NK-92 treated with Interleukin-12 subunit alpha and Interleukin-12 subunit beta, amount 100 ng/mL, for 24 hours (cell line): Measurements from ENCODE around the gene TMEM209.
"Not testable (repeated sequence)": the region's sequence is repeated elsewhere in the genome, so short reads cannot be mapped to it uniquely, and the experiment has no call there.

ENCODE experiments used
- DNase-seq: peaks from one replicate; lab custom pipeline; 2025; lab: John Stamatoyannopoulos, UW

Gene TMEM209

DNA sequence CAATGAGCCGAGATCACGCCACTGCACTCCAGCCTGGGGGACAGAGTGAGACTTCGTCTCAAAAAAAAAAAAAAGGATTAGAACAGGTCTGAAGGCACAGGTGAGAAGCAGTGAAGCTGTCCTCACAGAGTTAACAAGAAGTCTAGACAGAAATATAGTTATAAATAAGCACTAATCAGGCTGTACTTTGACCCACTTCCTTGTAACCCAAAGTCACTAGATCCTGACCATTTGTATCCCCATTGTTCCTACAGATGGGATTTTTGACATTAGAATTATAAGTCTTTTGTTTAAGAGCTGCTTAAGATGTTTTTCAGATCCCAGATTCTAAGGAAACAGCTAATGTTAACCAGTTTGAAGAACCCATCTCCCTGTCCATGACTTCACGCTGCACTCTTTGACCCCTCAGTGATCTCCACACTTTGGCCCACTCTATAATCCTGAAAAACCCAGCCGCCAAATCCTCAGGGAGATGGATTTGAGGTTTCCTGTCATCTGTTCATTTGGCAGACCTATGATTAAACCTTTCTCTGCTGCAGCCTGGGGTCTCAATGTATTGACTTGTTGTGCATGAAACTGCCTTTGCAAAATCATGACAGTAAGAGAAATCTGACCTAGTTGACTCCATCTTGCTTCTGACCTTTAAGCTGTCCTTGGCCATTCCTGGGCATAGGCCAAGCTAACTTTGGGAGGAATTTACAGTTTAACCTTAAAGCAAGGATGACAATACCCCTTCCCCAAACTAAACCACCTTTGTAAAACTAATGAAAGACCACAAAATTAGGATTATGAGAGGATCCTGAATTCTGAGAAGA, 13.8 kb upstream of the TMEM209 start:
- DNase-seq: no peak

DNA sequence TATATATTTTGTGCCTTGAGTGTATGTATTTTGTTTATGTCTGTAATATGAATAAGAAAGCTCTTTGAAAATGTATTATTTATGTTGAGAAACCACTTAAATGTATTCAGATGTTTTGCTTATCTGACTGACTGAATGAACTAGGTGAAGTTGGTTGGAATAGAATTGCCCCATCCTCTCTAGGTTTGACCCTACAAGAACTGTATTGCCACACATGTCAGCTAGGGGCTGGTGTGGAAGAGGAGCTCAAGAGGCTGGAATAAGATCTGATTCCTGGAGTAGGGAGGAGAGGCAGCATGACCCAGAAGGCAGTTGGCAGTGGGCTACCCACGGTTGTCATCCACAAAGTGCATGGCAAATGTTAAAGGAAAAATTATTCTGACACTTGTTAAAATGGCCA, 11.5 kb upstream of the TMEM209 start:
- DNase-seq: no peak

DNA sequence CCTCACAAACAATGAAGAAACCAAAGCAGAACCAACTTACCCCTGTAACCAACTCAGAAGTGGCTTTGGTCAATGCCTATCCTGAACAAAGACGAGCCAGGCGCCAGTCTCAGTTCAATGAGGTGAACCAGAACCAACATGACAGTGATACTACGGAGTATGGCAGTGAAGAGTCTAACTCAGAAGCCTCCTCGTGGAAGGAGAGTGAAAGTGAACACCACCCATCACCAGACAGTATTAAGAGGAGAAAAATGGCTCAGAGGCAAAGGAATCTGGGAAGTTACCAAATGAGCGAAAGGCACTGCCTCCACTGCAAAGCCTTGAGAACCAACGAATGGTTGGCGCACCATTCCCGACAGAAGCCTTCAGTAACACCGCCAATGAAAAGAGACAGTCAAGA, 10.8 kb upstream of the TMEM209 start:
- DNase-seq: no peak

DNA sequence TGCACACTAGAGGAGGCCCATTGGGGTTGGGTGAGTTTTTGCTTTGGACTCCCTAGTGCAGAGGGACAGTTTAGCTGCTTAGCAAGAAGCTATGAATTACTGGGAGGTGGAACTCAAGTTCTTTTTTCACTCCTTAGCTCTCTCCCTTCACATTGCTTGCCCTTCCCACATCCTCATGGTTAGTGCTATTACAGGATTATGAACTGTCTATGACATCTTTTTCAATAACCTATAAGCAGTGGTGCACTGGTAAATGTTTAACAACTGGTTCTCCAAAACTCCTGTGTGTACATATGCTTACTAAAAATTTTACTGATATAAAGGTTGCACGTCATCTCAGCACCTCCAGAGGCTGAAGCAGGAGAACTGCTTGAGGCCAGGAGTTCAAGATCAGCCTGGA, 8.6 kb upstream of the TMEM209 start:
- no peak for DNase-seq

DNA sequence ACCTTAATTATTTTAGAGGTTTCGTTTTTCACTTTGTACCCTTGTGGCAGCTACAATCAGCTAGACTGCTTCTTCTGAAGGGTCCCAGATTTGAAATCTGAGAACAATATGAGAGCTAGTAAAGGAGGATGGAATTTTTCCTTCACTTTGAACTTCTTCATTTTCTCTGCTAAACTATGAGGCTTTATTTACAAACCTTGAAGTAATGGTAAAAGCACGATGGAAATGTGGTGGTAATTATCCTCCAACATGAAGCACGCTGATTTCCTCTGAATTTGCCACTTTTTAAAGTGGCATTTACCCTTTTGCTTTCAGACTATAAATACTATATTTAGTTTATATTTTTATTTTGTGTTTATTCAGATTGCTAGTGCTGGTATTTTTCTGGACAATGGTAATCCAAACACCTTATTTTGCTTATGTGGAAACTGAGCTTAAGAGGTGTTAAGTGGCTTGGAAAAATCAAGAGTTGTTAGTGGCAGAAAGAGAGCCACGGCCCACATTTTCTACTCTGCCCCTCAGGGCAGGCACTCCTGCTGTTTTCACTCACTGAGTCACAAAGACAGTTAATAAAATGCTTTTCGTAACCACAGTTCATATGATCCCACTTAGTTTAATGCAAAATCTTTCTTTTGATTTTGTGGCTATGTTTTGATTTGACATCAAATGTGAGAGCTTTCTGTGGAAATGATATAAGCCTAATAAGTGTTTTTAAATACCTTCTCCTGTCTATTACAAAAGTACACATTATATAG, 5.2 kb upstream of the TMEM209 start:
- DNase-seq: no peak

DNA sequence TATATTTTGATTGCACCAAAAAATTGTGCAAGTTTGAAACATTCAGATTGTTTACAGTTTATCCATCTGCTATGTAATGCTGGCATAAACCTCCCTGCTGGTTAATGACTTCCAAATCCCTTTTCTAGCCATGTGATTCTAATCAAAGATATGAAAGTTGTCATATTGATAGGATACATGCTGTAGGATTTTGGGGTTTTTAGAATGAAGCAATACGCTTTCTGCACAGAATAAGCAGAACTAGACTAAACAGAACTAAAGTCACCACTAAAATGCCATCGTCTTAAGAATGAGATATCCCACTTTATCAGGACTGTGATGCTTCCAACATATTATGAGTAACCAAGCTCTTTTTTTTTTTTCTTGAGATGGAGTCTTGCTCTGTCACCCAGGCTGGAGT, 3.3 kb upstream of the TMEM209 start:
- DNase-seq: no peak

DNA sequence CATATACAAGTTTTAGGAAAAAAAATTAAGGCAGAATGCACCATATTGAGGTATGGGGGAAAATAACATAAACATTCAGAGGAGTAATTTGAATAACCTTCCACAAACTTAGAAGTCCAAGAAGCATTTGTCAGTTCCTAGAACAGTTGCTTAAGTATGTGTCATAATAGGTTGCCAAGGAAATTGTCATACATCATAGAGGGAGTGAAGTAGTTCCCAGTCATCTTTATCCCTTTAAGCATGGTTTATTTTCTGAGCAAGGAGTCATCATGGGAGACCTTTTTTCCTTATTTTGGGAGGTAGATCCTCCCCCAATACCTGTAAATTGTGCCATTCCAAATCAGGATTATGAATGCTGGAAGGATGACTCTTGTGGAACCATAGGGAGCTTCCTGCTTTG, 2.4 kb upstream of the TMEM209 start, which contains the start of gene SSMEM1:
TSS of gene SSMEM1 (plus strand) at position 219 of the 400 bp plus-strand sequence. CDS start at position 270, 51 bp downstream.
- no peak for DNase-seq

DNA sequence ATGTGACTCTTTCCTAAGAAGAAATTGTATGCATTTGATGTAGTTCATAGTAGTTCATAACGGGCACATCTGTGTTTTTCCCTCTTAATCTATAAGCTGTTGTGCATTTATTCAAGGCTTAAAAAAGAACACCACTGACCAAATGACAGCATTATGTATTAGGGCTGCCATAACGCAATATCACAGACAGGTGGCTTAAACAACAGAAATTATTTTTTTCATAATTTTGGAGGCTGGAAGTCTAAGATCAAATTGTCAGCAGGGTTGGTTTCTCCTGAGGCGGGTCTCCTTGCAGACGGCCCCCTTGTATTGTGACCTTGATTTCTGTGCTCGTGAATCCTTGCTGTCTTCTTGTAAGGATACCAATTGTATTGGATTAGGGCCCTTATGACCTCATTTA, 1.8 kb upstream of the TMEM209 start:
- DNase-seq: no peak

DNA sequence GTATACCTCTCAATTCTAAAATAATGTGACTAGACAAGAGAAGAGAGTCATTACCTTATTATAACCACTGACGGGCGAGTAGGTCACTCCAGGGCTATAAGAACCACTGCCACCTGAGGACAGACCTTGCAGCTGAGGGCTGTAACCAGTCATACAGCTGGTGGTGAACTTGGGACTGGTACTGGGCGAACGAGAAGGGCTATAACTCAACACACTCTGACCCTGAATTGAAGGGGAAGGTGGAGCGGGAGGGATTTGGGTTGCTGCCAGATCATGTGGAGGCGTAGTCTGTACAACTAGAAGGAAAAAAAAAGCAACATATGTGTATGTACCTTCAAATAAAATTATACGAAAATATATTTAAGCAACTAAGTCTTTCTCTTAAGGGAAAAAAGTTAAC, 3.4 kb downstream of the TMEM209 start:
- DNase-seq: no peak

DNA sequence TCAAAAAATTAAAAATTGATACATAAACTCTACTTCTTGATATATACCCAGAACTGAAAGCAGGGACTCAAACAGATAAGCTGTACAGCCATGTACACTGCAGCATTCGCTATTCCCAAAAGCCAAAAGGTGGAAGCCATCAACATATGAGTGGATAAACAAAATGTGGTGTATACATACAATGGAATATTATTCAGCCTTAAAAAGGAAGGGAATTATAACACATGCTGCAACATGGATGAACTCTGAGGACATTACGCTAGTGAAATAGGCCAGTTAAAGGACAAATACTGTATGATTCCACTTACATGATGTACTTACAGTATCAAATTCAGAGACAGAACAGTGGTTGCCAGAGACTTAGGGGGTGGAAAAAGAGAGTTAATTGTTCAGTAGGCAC, 8.1 kb downstream of the TMEM209 start:
- DNase-seq: no peak

DNA sequence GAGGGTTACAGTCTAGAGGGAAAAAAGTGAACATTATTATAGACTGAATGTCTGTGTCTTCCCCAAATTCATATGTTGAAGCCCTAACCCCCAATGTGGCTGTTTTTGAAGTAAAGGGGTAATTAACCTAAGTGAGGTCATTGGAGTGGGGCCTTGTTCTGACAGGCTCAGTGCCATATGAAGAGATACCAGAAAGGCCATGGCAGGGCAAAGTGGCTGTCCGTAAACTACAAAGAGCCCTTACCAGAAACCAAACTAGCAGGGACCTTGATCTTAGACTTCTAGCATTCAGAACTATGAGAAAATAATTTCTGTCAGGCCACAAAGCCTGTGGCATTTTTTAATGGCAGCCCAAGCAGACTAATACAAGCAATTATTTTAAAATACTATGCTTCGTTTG, 8.7 kb downstream of the TMEM209 start:
- no peak for DNase-seq

DNA sequence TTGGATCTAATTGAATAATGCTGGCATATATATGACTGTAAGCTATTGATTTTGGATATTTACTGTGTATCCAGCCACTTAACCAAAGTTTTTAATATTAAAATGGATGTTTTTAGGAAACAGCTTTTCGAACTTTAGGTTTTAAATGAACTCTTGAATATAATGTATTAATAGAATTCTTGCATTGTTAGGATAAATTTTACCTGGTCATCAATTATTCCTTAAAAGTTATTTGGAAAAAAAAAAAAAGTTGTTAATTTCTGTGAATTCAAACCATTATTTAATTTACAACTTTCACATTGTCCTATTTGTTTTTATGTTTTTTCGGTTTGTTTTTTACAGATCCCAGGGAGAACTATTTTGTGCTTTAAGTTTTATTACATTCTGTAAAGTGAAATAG, 9.8 kb downstream of the TMEM209 start:
- no peak for DNase-seq

DNA sequence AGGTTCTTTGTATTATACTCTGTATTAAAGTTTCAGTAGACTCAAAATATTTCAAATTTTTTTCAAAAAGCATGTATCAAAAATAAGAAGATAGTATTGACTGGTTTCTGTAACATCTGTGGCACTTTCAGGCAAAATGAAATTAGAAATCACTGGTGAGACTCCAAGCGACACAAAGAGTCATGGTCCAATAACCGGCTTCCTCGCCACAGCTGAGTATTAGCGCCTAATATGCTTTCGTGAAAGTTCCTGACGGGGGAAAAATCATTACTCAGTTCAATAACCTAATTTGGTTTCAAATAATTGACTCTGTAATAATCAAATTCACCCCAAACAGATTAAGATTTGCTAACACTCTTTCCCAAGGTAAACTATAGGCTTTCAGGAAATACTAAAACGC, 13.4 kb downstream of the TMEM209 start:
- no peak for DNase-seq

DNA sequence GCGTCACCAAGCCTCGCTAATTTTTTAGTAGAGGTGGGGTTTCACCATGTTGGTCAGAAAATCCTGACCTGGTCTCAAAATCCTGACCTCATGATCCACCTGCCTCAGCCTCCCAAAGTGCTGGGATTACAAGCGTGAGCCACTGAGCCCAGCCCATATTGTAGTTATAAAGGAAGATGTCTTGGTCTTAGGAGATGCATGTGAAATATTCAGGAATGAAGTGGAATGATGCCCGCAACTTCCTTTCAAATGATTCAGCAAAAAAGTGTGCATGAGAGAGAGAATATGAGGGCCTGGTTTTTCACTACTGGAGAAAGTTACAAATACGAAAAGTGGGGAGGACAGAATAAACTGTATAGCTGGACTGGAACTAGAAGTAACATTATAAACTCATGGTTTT, 15.9 kb downstream of the TMEM209 start:
- no peak for DNase-seq

DNA sequence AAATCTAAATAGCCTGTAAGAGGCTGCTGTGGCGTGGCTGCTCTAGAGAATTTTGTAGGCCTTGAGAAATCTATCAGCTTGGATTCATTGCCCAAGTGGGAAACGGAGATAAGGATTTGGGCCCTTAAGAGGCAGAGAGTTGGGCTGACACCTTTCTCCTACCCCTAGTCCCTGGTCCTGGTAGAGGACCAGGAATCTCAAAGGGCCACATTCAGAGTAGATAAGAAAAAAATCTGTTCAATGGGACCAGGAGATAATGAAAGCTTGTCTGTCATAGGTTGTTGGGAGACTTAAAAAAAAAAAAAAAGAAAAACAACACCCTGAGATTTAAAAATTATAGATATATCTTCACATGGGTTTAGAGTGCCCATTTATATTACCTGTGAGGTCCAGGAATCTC, 17.8 kb downstream of the TMEM209 start:
- no peak for DNase-seq

DNA sequence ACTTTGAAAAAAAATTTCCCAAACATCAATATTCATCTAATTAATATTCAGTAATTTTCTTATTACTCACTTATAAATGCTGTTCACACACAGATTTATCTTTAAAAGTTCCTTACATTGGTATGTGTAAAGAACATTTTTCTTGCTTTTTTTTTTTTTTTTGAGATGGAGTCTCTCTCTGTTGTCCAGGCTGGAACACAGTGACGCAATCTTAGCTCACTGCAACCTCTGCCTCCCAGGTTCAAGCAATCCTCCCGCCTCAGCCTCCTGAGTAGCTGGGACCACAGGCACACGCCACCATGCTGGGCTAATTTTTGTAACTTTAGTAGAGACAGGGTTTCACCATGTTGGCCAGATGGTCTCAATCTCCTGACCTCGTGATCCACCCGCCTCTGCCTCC, 20.9 kb downstream of the TMEM209 start:
- not testable (repeated sequence) for DNase-seq

DNA sequence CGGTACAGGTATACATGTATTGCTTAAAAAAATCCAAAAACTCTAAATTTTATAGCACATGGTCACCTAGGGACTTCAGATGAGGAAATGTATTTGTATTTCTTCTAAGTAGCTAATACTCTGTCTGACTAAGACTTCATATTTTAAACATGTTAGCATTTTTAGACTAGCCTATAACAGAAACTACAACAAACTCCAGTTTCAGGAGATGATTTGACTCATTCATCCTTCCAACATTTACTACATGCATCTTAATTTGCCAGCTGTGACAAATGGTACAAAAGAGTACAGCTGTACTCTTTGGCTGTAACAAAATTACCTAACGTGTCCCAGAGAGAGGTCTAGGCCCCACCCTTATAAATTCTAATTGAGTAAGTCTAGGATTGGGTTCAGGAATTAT, 22.2 kb downstream of the TMEM209 start:
- DNase-seq: no peak

DNA sequence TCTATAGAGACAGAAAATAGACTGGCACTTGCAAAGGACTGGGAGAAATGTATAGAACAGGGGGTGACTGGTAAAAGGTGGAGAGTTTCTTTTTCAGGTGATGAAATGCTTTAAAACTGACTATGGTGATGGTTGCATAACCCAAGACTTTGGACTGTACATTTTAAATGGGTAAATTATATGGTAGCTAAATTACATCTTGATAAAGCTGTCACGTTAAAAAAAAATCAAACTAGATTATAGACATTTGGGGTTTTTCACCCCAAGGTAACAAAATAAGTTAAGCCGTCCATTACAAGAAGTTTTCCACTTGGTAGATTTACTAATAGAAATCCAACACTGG, 24.0 kb downstream of the TMEM209 start:
- DNase-seq: no peak

DNA sequence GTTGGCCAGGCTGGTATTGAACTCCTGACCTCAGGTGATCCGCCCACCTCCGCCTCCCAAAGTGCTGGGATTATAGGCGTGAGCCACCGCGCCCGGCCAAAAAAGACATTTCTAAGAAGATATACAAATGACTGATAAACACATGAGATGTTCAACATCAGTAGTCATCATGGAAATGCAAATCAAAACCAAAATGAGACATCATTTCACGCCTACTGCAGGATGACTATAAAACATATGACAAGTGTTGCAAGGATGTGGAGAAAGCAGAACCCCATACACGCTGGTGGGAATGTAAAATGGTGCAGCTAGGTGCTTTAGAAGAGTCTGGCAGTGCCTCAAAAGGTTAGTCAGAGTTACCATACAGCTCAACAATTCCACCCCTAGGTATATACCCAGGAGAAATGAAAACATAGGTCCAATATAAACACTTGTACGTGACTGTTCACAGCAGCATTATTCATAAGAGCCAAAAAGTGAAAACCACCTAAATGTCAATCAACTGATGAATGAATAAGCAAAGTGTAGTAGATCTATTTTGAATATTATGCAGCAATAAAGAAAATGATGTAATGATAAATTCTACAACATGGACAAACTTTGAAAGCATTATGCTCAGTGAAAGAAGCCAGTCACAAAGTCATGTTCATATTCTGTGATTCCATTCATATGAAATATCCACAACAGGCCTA, 24.5 kb downstream of the TMEM209 start:
- no peak for DNase-seq

DNA sequence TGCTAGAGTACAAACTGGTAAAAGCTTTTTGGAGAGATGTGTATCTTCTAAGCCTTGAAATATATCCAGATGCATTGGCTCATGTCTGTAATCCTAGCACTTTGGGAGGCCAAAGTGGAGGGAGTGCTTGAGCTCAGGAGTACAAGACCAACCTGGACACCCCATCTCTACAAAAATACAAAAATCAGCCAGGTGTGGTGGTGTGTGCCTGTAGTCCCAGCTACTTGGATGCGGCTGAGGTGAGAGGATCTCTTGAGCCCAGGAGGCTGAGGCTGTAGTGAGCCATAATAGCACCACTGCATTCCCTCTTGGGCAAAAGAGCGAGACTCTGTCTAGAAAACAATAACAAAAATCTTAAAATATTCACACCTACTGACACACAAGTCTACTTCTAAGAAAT, 25.6 kb downstream of the TMEM209 start:
- no peak for DNase-seq

DNA sequence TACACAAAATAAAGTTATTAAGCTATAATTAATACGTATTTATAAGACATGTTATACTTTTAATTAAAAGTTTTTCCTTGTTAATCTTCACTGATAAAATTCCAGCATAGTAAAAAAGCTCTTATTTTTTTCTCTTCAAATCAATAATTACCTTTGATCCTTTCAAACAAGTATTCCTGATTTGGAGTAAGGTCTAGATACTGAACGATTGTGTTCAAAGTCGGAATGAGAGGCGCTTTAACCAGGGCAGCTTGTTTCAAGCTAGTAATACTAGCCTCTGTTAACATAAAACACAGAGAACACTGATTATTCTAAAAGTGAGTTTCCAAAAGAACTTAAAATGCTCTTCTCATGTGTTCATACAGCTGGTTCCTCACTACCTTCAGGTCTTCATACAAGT, 27.0 kb downstream of the TMEM209 start:
- DNase-seq: no peak

DNA sequence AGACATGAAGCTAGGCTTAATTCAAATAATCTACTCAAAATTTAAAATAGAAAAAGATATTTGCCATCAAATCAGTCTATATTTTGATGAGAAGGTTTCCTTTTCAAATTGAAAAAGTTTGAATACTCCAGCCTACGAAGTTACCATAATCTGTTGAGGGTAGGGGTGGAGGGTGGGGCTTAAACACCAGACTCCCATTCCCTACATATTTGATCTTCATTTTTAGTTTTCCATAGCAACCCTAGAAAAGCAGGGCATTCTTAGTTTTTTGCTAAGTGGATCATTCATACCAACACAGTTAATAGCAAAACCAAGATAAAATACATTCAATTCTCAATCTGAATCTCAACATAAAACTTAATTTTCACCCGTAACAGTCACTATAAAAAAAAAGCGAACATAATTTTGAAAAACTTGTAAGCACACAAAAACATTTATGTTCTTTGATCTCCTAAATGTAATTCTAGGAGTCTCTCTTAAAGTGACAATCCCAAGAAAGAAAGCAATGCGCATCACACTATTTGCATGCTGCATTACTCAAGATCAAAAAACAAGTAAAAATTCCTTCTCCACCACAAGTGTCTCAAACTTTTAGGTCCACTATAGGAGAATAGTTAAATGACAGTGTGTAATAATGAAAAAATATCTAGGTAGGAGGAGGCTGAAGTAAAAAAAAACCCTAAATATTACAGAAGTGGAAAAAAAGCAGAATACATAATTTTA, 30.8 kb downstream of the TMEM209 start:
- DNase-seq: no peak
